IMR-90 (cell line): ENCODE data around the gene XPC. TPM values are rescaled to one million over a fixed set of nuclear protein-coding genes. Genes with fewer than 3 reads are reported as not detected.
A peak's percentile ranks its signal among the peaks of the same experiment; 100 is the strongest.

Experiments used
- ATAC-seq: fragments of 200-7000 bp; cut with Tn5 transposase; 2 replicates; pipeline ENCODE4 v1.9.1; 2020; ENCODE audit warnings: low read depth, mild to moderate bottlenecking, moderate library complexity
- BruUV-seq: library from RNA; stranded (reverse); fragments of 400-500 nt; replicated peaks from 2 replicates; lab custom pipeline; 2021; lab: Mats Ljungman, UMichigan
- CTCF ChIA-PET: fragments of 300-600 bp; formaldehyde crosslinking; extraction: SDS; loops from one replicate; lab custom pipeline; 2021; ENCODE audit warnings: antibody characterized with exemption; lab: Yijun Ruan, JAX
- POLR2A ChIA-PET: fragments of 300-600 bp; sonication (Branson Sonifier 250); formaldehyde crosslinking; loops from one replicate; lab custom pipeline; 2022; ENCODE audit warnings: antibody characterized with exemption; ENCODE audit not compliant: unreplicated experiment; lab: Charles Lee
- DNase-seq: peaks from one replicate; pipeline ENCODE4 v3.0.0; 2013
- H2AFZ ChIP-seq: replicated peaks from 2 replicates; pipeline ENCODE3; 2013; ENCODE audit warnings: low read length, mild to moderate bottlenecking; ENCODE audit not compliant: poor library complexity
- H2AK5ac ChIP-seq: 2 replicates; pipeline ENCODE4 v1.6.1; 2013; ENCODE audit warnings: low read depth, low read length, inconsistent platforms
- H2AK9ac ChIP-seq: replicated peaks from 2 replicates; pipeline ENCODE3; 2013; ENCODE audit warnings: mild to moderate bottlenecking, low read depth, low read length, moderate library complexity; ENCODE audit not compliant: poor library complexity
- H2BK120ac ChIP-seq: 2 replicates; pipeline ENCODE4 v1.6.1; 2013; ENCODE audit warnings: low read depth, low read length, inconsistent platforms
- H2BK15ac ChIP-seq: 3 replicates; pipeline ENCODE4 v1.6.1; 2013; ENCODE audit warnings: low read depth, low read length, inconsistent platforms
- H2BK20ac ChIP-seq: 2 replicates; pipeline ENCODE4 v1.6.1; 2013; ENCODE audit warnings: low read depth, mild to moderate bottlenecking, inconsistent platforms, low read length, moderate library complexity
- H2BK5ac ChIP-seq: 2 replicates; pipeline ENCODE4 v1.6.1; 2013; ENCODE audit warnings: mild to moderate bottlenecking, low read depth, low read length, inconsistent platforms; ENCODE audit not compliant: poor library complexity, severe bottlenecking
- H3K14ac ChIP-seq: replicated peaks from 2 replicates; pipeline ENCODE4 v1.6.1; 2013; ENCODE audit warnings: low read depth, low read length, inconsistent platforms
- H3K18ac ChIP-seq: 2 replicates; pipeline ENCODE4 v1.6.1; 2013; ENCODE audit warnings: low read depth, low read length, control low read depth
- H3K23ac ChIP-seq: 2 replicates; pipeline ENCODE4 v1.6.1; 2013; ENCODE audit warnings: low read depth, low read length, inconsistent platforms
- H3K27ac ChIP-seq: 2 replicates; pipeline ENCODE4 v1.5.1; 2013; ENCODE audit warnings: mild to moderate bottlenecking, control low read depth, low read length; ENCODE audit not compliant: insufficient read depth
- H3K27me3 ChIP-seq: 2 replicates; pipeline ENCODE4 v1.6.1; 2013; ENCODE audit warnings: low read length; ENCODE audit not compliant: control insufficient read depth, insufficient read depth
- H3K36me3 ChIP-seq: 2 replicates; pipeline ENCODE4 v1.6.1; 2013; ENCODE audit warnings: low read length, mixed read lengths; ENCODE audit not compliant: control insufficient read depth, insufficient read depth
- H3K4ac ChIP-seq: 2 replicates; pipeline ENCODE4 v1.6.1; 2013; ENCODE audit warnings: low read depth, low read length, inconsistent platforms
- H3K4me1 ChIP-seq: 2 replicates; pipeline ENCODE4 v1.6.1; 2013; ENCODE audit warnings: low read length, mixed read lengths; ENCODE audit not compliant: control insufficient read depth, insufficient read depth
- H3K4me2 ChIP-seq: 2 replicates; pipeline ENCODE4 v1.6.1; 2013; ENCODE audit warnings: low read depth, mild to moderate bottlenecking, control low read depth, low read length, moderate library complexity
- H3K4me3 ChIP-seq: 2 replicates; pipeline ENCODE4 v1.5.1; 2013; ENCODE audit warnings: low read depth, mild to moderate bottlenecking, control low read depth, low read length, moderate library complexity; ENCODE audit not compliant: insufficient read depth
- H3K56ac ChIP-seq: 2 replicates; pipeline ENCODE4 v1.6.1; 2013; ENCODE audit warnings: low read length, inconsistent platforms; ENCODE audit not compliant: insufficient read depth; ENCODE audit errors: extremely low read depth
- H3K79me1 ChIP-seq, 2 experiments: 2 replicates each; pipeline ENCODE4 v1.6.1; 2013; ENCODE audit warnings: low read length in 2 of 2, inconsistent platforms in 1 of 2, low read depth in 1 of 2
- H3K9ac ChIP-seq: 2 replicates; pipeline ENCODE4 v1.6.1; 2013; ENCODE audit warnings: low read depth, low read length, control low read depth
- H3K9me1 ChIP-seq: 2 replicates; pipeline ENCODE4 v1.6.1; 2013; ENCODE audit warnings: low read length, inconsistent platforms; ENCODE audit not compliant: insufficient read depth
- H3K9me3 ChIP-seq: 2 replicates; pipeline ENCODE4 v1.6.1; 2013; ENCODE audit warnings: low read length; ENCODE audit not compliant: control insufficient read depth, insufficient read depth
- H4K20me1 ChIP-seq: 2 replicates; pipeline ENCODE4 v1.6.1; 2013; ENCODE audit warnings: low read length, inconsistent platforms; ENCODE audit not compliant: insufficient read depth
- H4K5ac ChIP-seq: 2 replicates; pipeline ENCODE4 v1.6.1; 2013; ENCODE audit warnings: mild to moderate bottlenecking, low read depth, low read length, control low read depth
- H4K8ac ChIP-seq, 2 experiments: 2 replicates each; pipeline ENCODE4 v1.6.1; 2013; ENCODE audit warnings: low read depth in 2 of 2, low read length in 2 of 2, control low read depth in 1 of 2, inconsistent platforms in 1 of 2
- H4K91ac ChIP-seq: 2 replicates; pipeline ENCODE4 v1.6.1; 2013; ENCODE audit warnings: low read depth, low read length, inconsistent platforms; ENCODE audit not compliant: insufficient read depth
- BHLHE40 ChIP-seq: fragments of 150-350 bp; IDR thresholded peaks from 2 replicates; pipeline ENCODE4 v1.6.1; 2016; ENCODE audit warnings: mild to moderate bottlenecking, low read depth, low read length
- CHD1 ChIP-seq: IDR thresholded peaks from 2 replicates; pipeline ENCODE4 v1.6.1; 2012; ENCODE audit warnings: low read depth, low read length, improper control_type of control experiment
- CTCF ChIP-seq: conservative IDR thresholded peaks from 2 replicates; pipeline ENCODE4 v1.5.1; 2012; ENCODE audit warnings: mild to moderate bottlenecking, low read depth, low read length, improper control_type of control experiment
- FOS ChIP-seq: fragments of 150-350 bp; IDR thresholded peaks from 2 replicates; pipeline ENCODE4 v1.6.1; 2016; ENCODE audit warnings: low read depth, low read length
- MAFK ChIP-seq: IDR thresholded peaks from 2 replicates; pipeline ENCODE4 v1.6.1; 2012; ENCODE audit warnings: low read depth, low read length, improper control_type of control experiment
- MAZ ChIP-seq: IDR thresholded peaks from 2 replicates; pipeline ENCODE4 v1.6.1; 2012; ENCODE audit warnings: low read depth, mild to moderate bottlenecking, low read length, improper control_type of control experiment, moderate library complexity, borderline replicate concordance
- NFE2L2 ChIP-seq: fragments of 150-350 bp; IDR thresholded peaks from 2 replicates; pipeline ENCODE4 v1.6.1; 2016; ENCODE audit warnings: low read depth, mild to moderate bottlenecking, low read length
- POLR2A ChIP-seq: IDR thresholded peaks from 2 replicates; pipeline ENCODE4 v1.6.1; 2012; ENCODE audit warnings: mild to moderate bottlenecking, low read depth, low read length
- SMC3 ChIP-seq: fragments of 150-350 bp; IDR thresholded peaks from 2 replicates; pipeline ENCODE4 v1.6.1; 2016; ENCODE audit warnings: low read depth, mild to moderate bottlenecking, antibody characterized with exemption, low read length, moderate library complexity
- WGBS, 2 experiments: methylation state at CpG; one replicate each; pipeline versions ENCODE4 v1.1.5 to v1.1.7; 2013; ENCODE audit warnings: missing lambda C conversion rate in 2 of 2; ENCODE audit not compliant: insufficient read length in 1 of 2; ENCODE audit errors: extremely low coverage in 2 of 2; 5-methylcytosine and 5-hydroxymethylcytosine counted together
- dilution Hi-C: fragments of 300-500 bp; cut with HindIII; formaldehyde crosslinking; loops from one replicate; pipeline ENCODE4 v1.14.3; 2018; ENCODE audit warnings: low sequenced_read_pairs; ENCODE audit not compliant: unreplicated experiment
- in situ Hi-C: fragments of 300-500 bp; cut with MboI; formaldehyde crosslinking; loops from 3 replicates; pipeline ENCODE4 v1.14.3; 2019; ENCODE audit warnings: low sequenced_read_pairs, inconsistent platforms, mixed read lengths
- intact Hi-C: fragments of 100-400 bp; cut with micrococcal nuclease; formaldehyde crosslinking; loops from 2 replicates; pipeline ENCODE4 v1.10.0; 2022
- polyA plus RNA-seq, 3 experiments: library from polyadenylated mRNA; depleted of rRNA; stranded (reverse); fragments of >200 nt; gene quantifications; 2 replicates each; pipeline ENCODE4 v1.2.3, GENCODE V29; 2012; ENCODE audit warnings: low replicate concordance in 1 of 3
- total RNA-seq: library from RNA; depleted of rRNA; stranded (reverse); fragments of >200 nt; gene quantifications from 2 replicates; pipeline ENCODE4 v1.2.3, GENCODE V29; 2012
- TF ChIP-seq, protein P1 (sequence below): fragments of 150-350 bp; IDR thresholded peaks from 2 replicates; pipeline ENCODE4 v1.6.1; 2017; ENCODE audit warnings: mild to moderate bottlenecking, antibody characterized with exemption, low read length, low read depth

Gene XPC
- total and polyA plus RNA-seq, 2 of the 4 experiments (the other 2 are of a cell fraction): 30.9 to 48.8 TPM

DNA sequence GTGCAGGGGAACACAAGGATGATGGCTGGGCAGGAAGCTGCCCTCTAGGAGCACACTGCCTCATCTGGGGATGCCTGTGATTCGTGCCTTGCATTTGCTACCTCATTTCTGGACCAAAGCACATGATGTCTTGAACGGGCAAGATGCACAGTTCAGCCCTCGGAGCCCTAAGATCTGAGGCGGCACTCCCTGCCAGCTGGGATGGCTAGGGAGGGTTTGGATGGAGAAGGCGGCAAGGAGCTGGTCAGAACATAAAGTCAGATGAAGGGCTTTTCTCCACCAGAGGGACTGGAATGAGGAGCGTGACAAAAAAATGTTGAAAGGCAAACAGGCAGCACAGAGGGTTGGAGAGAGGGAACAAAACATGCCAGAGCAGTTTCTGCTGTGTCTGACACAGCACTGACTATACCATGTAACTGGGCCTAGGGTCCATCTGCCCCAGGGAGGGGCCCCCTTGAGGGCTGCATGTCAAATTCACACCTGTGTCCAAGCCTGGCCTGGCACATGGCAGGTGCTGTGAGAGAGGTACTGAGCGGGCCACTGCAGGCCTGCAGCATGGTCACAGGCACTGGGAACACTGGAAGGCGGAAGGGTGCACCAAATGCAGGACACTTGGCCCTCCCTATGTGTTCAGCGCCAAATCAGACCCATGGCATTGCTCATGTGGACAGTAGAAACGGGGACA, 31.9 kb downstream of the XPC start:
- dilution Hi-C loops (no loop called here), intact Hi-C loops (no loop called here), in situ Hi-C loops (loop anchor here (25.0 kb wide), 1 partner anchor 109 kb away; no protein-coding TSS in a partner anchor)
- H3K27me3 ChIP-seq: no peaks in the 10 kb centered on the region
- no peak overlapping the region for H3K18ac ChIP-seq
- TF ChIP-seq BHLHE40: no peak
- no peak for TF ChIP-seq MAZ
- no peak for TF ChIP-seq NFE2L2
- TF ChIP-seq, protein P1, sequence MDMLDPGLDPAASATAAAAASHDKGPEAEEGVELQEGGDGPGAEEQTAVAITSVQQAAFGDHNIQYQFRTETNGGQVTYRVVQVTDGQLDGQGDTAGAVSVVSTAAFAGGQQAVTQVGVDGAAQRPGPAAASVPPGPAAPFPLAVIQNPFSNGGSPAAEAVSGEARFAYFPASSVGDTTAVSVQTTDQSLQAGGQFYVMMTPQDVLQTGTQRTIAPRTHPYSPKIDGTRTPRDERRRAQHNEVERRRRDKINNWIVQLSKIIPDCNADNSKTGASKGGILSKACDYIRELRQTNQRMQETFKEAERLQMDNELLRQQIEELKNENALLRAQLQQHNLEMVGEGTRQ: no peak
- TF ChIP-seq CHD1: no peak
- TF ChIP-seq MAFK: no peak
- TF ChIP-seq POLR2A: no peak
- no peak for TF ChIP-seq CTCF
- TF ChIP-seq FOS: no peak
- no peak for TF ChIP-seq SMC3
- no peak for DNase-seq
- peak overlapping the region; percentile 10; the same call in 1 of the 2 replicates for H3K14ac ChIP-seq
- H2BK5ac ChIP-seq: peak overlapping the region; percentile 82
- H4K5ac ChIP-seq: no peak overlapping the region; the same call in 1 of the 2 replicates
- H2BK15ac ChIP-seq: no peak overlapping the region
- POLR2A ChIA-PET: no interaction called here
- peaks cover 20% of the 10 kb centered on the region; the same call in 1 of the 2 replicates for H3K9me1 ChIP-seq
- no peak overlapping the region for H4K8ac ChIP-seq
- H3K4me1 ChIP-seq: peaks cover 22% of the 10 kb centered on the region
- H3K27ac ChIP-seq: peak overlapping the region; percentile 95; the same call in 1 of the 2 replicates
- H3K36me3 ChIP-seq: peaks cover 52% of the 10 kb centered on the region
- H2BK120ac ChIP-seq: peak overlapping the region; percentile 25; the same call in 1 of the 2 replicates
- peak overlapping the region; percentile 11; the same call in 1 of the 2 replicates for H3K4ac ChIP-seq
- no peak overlapping the region for H2AFZ ChIP-seq
- WGBS, 2 experiments: 90% methylated on average over 3 of the region's 10 CpGs; no CpG with 5 or more reads in 1 of the 2 experiments
- H2AK5ac ChIP-seq: peak overlapping the region; percentile 85
- no peaks in the 10 kb centered on the region for H3K9me3 ChIP-seq
- H3K56ac ChIP-seq: no peak overlapping the region
- BruUV-seq: no TSS peak
- H4K20me1 ChIP-seq: peaks cover 7% of the 10 kb centered on the region
- H3K4me2 ChIP-seq: no peak overlapping the region
- peak overlapping the region; percentile 37 for H2AK9ac ChIP-seq
- no peak overlapping the region for H3K9ac ChIP-seq
- peak overlapping the region; percentile 30; the same call in 1 of the 2 replicates for H2BK20ac ChIP-seq
- CTCF ChIA-PET: interaction anchor here (0.5 to 2.3 kb wide), 2 partner anchors 21 to 49 kb away, joined by 3 to 11 read pairs; partner anchors contain the start of genes CHCHD4 and TMEM43
- H3K79me1 ChIP-seq: peaks cover 0 to 11% of the 10 kb centered on the region in 2 experiments; a peak in 2 of 4 replicates
- ATAC-seq: no peak
- peak overlapping the region; percentile 11; the same call in 1 of the 2 replicates for H3K23ac ChIP-seq
- no peak overlapping the region for H3K4me3 ChIP-seq
- peak overlapping the region; percentile 59 for H4K91ac ChIP-seq
